ENCODE data around the gene LRRC40.

The LRRC40 gene

GRCh38 chr1:70150444-70150843, 54.9 kb downstream of the LRRC40 start:
- no peak overlapping the region for H3K9ac ChIP-seq (ENCODE audit: low read length)
- H4K20me1 ChIP-seq (ENCODE audit: insufficient read depth, low read length) = no peaks in the 10 kb centered on the region
- no peaks in the 10 kb centered on the region for H3K36me3 ChIP-seq (replicated peaks; ENCODE audit: low read depth, low read length)
- no peaks in the 10 kb centered on the region for H3K9me3 ChIP-seq (ENCODE audit: insufficient read depth, low read length)
- H3K4me2 ChIP-seq (ENCODE audit: low read length) = no peak overlapping the region
- H3K27me3 ChIP-seq (ENCODE audit: low read depth, low read length) = no peaks in the 10 kb centered on the region
- H2AFZ ChIP-seq (ENCODE audit: low read depth, low read length) = no peak overlapping the region
- H3K79me2 ChIP-seq (ENCODE audit: low read length) = no peaks in the 10 kb centered on the region
- no peaks in the 10 kb centered on the region for H3K4me1 ChIP-seq (ENCODE audit: low read length)
- no peak overlapping the region for H3K27ac ChIP-seq (ENCODE audit: low read length)
- H3K4me3 ChIP-seq (ENCODE audit: low read length) = no peak overlapping the region
- TF ChIP-seq CTCF (IDR thresholded peaks at IDR 0.05; ENCODE audit: low read depth, low read length) (no peak), EZH2phosphoT487 (IDR thresholded peaks at IDR 0.05; ENCODE audit: low read depth) (no peak)

GRCh38 chr1:70146488-70146887, 58.9 kb downstream of the LRRC40 start:
- Histone ChIP-seq H3K36me3 (replicated peaks; ENCODE audit: low read depth, low read length) (no peaks in the 10 kb centered on the region), H3K9ac (ENCODE audit: low read length) (no peak overlapping the region), H3K27me3 (ENCODE audit: low read depth, low read length) (no peaks in the 10 kb centered on the region), H2AFZ (ENCODE audit: low read depth, low read length) (no peak overlapping the region), H4K20me1 (ENCODE audit: insufficient read depth, low read length) (no peaks in the 10 kb centered on the region), H3K4me3 (ENCODE audit: low read length) (no peak overlapping the region), H3K79me2 (ENCODE audit: low read length) (no peaks in the 10 kb centered on the region), H3K4me1 (ENCODE audit: low read length) (no peaks in the 10 kb centered on the region), H3K27ac (ENCODE audit: low read length) (no peak overlapping the region), H3K4me2 (ENCODE audit: low read length) (no peak overlapping the region), H3K9me3 (ENCODE audit: insufficient read depth, low read length) (no peaks in the 10 kb centered on the region)
- TF ChIP-seq CTCF (IDR thresholded peaks at IDR 0.05; ENCODE audit: low read depth, low read length) (no peak), EZH2phosphoT487 (IDR thresholded peaks at IDR 0.05; ENCODE audit: low read depth) (no peak)

- Histone ChIP-seq H3K4me1 (ENCODE audit: low read length) (no peaks in the 10 kb centered on the region), H3K27ac (ENCODE audit: low read length) (no peak overlapping the region), H3K79me2 (ENCODE audit: low read length) (no peaks in the 10 kb centered on the region), H4K20me1 (ENCODE audit: insufficient read depth, low read length) (no peaks in the 10 kb centered on the region), H3K4me3 (ENCODE audit: low read length) (no peak overlapping the region), H3K4me2 (ENCODE audit: low read length) (no peak overlapping the region), H3K36me3 (replicated peaks; ENCODE audit: low read depth, low read length) (no peaks in the 10 kb centered on the region), H3K9ac (ENCODE audit: low read length) (no peak overlapping the region), H3K9me3 (ENCODE audit: insufficient read depth, low read length) (no peaks in the 10 kb centered on the region), H3K27me3 (ENCODE audit: low read depth, low read length) (no peaks in the 10 kb centered on the region), H2AFZ (ENCODE audit: low read depth, low read length) (no peak overlapping the region)
- TF ChIP-seq CTCF (IDR thresholded peaks at IDR 0.05; ENCODE audit: low read depth, low read length) = no peak; the same call in 1 of the 2 replicates
- TF ChIP-seq EZH2phosphoT487 (IDR thresholded peaks at IDR 0.05; ENCODE audit: low read depth) = no peak
Measured at GRCh38 chr1:70143048-70143659, 62.2 kb downstream of the LRRC40 start.

GRCh38 chr1:70142075-70142474, 63.3 kb downstream of the LRRC40 start:
- Histone ChIP-seq H3K27me3 (ENCODE audit: low read depth, low read length) (no peaks in the 10 kb centered on the region), H3K27ac (ENCODE audit: low read length) (no peak overlapping the region), H3K9ac (ENCODE audit: low read length) (no peak overlapping the region), H3K36me3 (replicated peaks; ENCODE audit: low read depth, low read length) (no peaks in the 10 kb centered on the region), H3K4me1 (ENCODE audit: low read length) (no peaks in the 10 kb centered on the region), H3K79me2 (ENCODE audit: low read length) (no peaks in the 10 kb centered on the region), H2AFZ (ENCODE audit: low read depth, low read length) (no peak overlapping the region), H3K4me3 (ENCODE audit: low read length) (no peak overlapping the region), H4K20me1 (ENCODE audit: insufficient read depth, low read length) (no peaks in the 10 kb centered on the region), H3K4me2 (ENCODE audit: low read length) (no peak overlapping the region), H3K9me3 (ENCODE audit: insufficient read depth, low read length) (no peaks in the 10 kb centered on the region)
- TF ChIP-seq EZH2phosphoT487 (IDR thresholded peaks at IDR 0.05; ENCODE audit: low read depth) (no peak), CTCF (IDR thresholded peaks at IDR 0.05; ENCODE audit: low read depth, low read length) (no peak)
